Neural cell (in vitro differentiated cells): ENCODE results near the gene RUFY2. TPM values are rescaled to one million over a fixed set of nuclear protein-coding genes. Genes with fewer than 3 reads are reported as not detected.

ENCODE experiments used
- H2AFZ ChIP-seq: fragments of 200-600, 300-800 bp; sonication (generic), shearing (Covaris generic); 2 replicates; pipeline ENCODE4 v1.6.0; 2014; ENCODE audit warnings: low read depth, mild to moderate bottlenecking, antibody characterized with exemption, low read length, moderate library complexity
- H3F3A ChIP-seq: fragments of 200-600 bp; shearing (Covaris generic); 2 replicates; pipeline ENCODE4 v1.6.1; 2016; ENCODE audit warnings: mild to moderate bottlenecking, moderate library complexity, mixed read lengths, antibody characterized with exemption, low read length; ENCODE audit not compliant: insufficient read depth, poor library complexity, severe bottlenecking
- H3K27ac ChIP-seq: fragments of 200-600, 300-800 bp; sonication (generic), shearing (Covaris generic); 2 replicates; pipeline ENCODE4 v1.5.1; 2014; ENCODE audit warnings: mild to moderate bottlenecking, low read length, moderate library complexity
- H3K27me3 ChIP-seq: fragments of 300-800, 200-600 bp; sonication (generic), shearing (Covaris generic); 2 replicates; pipeline ENCODE4 v1.6.0; 2014; ENCODE audit warnings: mild to moderate bottlenecking, low read depth, low read length, moderate library complexity; ENCODE audit not compliant: insufficient read depth
- H3K36me3 ChIP-seq: fragments of 300-800, 200-600 bp; sonication (generic), shearing (Covaris generic); 2 replicates; pipeline ENCODE4 v1.5.1; 2014; ENCODE audit warnings: mild to moderate bottlenecking, antibody characterized with exemption, low read length, moderate library complexity; ENCODE audit not compliant: insufficient read depth
- H3K4me2 ChIP-seq: fragments of 300-800, 200-600 bp; sonication (generic), shearing (Covaris generic); 2 replicates; pipeline ENCODE4 v1.6.0; 2014; ENCODE audit warnings: mild to moderate bottlenecking, low read length
- H3K4me3 ChIP-seq: fragments of 300-800, 200-600 bp; sonication (generic), shearing (Covaris generic); 2 replicates; pipeline ENCODE4 v1.5.1; 2014; ENCODE audit warnings: mild to moderate bottlenecking, low read length, moderate library complexity
- H3K79me2 ChIP-seq: fragments of 200-600 bp; shearing (Covaris generic); replicated peaks from 2 replicates; pipeline ENCODE4 v1.6.0; 2014; ENCODE audit warnings: mild to moderate bottlenecking, low read length, moderate library complexity; ENCODE audit not compliant: insufficient read depth
- H3K9ac ChIP-seq: fragments of 300-800, 200-600 bp; sonication (generic), shearing (Covaris generic); 2 replicates; pipeline ENCODE4 v1.6.1; 2016; ENCODE audit warnings: mild to moderate bottlenecking, low read length, mixed read lengths
- H3K9me2 ChIP-seq: fragments of 200-600 bp; shearing (Covaris generic); 2 replicates; pipeline ENCODE4 v1.6.1; 2016; ENCODE audit warnings: mild to moderate bottlenecking, low read length, mixed read lengths; ENCODE audit not compliant: insufficient read depth
- H3K9me3 ChIP-seq: fragments of 200-600, 300-800 bp; sonication (generic), shearing (Covaris generic); 2 replicates; pipeline ENCODE4 v1.6.1; 2016; ENCODE audit warnings: mild to moderate bottlenecking, mixed run types, low read length, moderate library complexity, mixed read lengths
- H4K20me1 ChIP-seq: fragments of 200-600 bp; shearing (Covaris generic); 2 replicates; pipeline ENCODE4 v1.6.1; 2016; ENCODE audit warnings: mild to moderate bottlenecking, mixed run types; ENCODE audit not compliant: insufficient read depth
- EP300 ChIP-seq: fragments of 450-650 bp; conservative IDR thresholded peaks from 2 replicates; pipeline ENCODE4 v1.6.1; 2014; ENCODE audit warnings: antibody characterized with exemption, mild to moderate bottlenecking, moderate library complexity; ENCODE audit not compliant: poor library complexity, severe bottlenecking
- EZH2 ChIP-seq: fragments of 200-600, 300-800 bp; shearing (Covaris generic), sonication (generic); IDR thresholded peaks from 2 replicates; pipeline ENCODE4 v1.6.1; 2014; ENCODE audit warnings: antibody characterized with exemption, low read length, borderline replicate concordance, mild to moderate bottlenecking; ENCODE audit not compliant: insufficient read depth, poor library complexity, severe bottlenecking
- MXI1 ChIP-seq: fragments of 450-650 bp; conservative IDR thresholded peaks from 2 replicates; pipeline ENCODE4 v1.6.1; 2014; ENCODE audit warnings: antibody characterized with exemption, mild to moderate bottlenecking; ENCODE audit not compliant: poor library complexity, severe bottlenecking
- POLR2AphosphoS5 ChIP-seq: IDR thresholded peaks from 2 replicates; pipeline ENCODE4 v1.6.1; 2012
- RAD21 ChIP-seq: fragments of 450-650 bp; conservative IDR thresholded peaks from 2 replicates; pipeline ENCODE4 v1.6.1; 2014; ENCODE audit warnings: antibody characterized with exemption, mild to moderate bottlenecking, moderate library complexity
- SMC3 ChIP-seq: fragments of 450-650 bp; conservative IDR thresholded peaks from 2 replicates; pipeline ENCODE4 v1.6.1; 2014; ENCODE audit warnings: antibody characterized with exemption, mild to moderate bottlenecking, moderate library complexity; ENCODE audit not compliant: poor library complexity
- TAF1 ChIP-seq: IDR thresholded peaks from 2 replicates; pipeline ENCODE4 v1.6.1; 2012; ENCODE audit warnings: low read depth
- polyA plus RNA-seq: library from polyadenylated mRNA; depleted of rRNA; stranded (reverse); fragments of >200 nt; gene quantifications from 2 replicates; pipeline ENCODE4 v1.2.3, GENCODE V29; 2014
- TF ChIP-seq, protein P1 (sequence below): fragments of 450-650 bp; IDR thresholded peaks from 2 replicates; pipeline ENCODE4 v1.5.1; 2014; ENCODE audit warnings: antibody characterized with exemption, mild to moderate bottlenecking, moderate library complexity; ENCODE audit not compliant: poor library complexity, severe bottlenecking
- TF ChIP-seq, protein P2 (sequence below): IDR thresholded peaks from 2 replicates; pipeline ENCODE4 v1.6.1; 2012; ENCODE audit warnings: borderline replicate concordance

RUFY2 gene
- polyA plus RNA-seq, 1 donor from 2014 or later = 168 TPM

DNA sequence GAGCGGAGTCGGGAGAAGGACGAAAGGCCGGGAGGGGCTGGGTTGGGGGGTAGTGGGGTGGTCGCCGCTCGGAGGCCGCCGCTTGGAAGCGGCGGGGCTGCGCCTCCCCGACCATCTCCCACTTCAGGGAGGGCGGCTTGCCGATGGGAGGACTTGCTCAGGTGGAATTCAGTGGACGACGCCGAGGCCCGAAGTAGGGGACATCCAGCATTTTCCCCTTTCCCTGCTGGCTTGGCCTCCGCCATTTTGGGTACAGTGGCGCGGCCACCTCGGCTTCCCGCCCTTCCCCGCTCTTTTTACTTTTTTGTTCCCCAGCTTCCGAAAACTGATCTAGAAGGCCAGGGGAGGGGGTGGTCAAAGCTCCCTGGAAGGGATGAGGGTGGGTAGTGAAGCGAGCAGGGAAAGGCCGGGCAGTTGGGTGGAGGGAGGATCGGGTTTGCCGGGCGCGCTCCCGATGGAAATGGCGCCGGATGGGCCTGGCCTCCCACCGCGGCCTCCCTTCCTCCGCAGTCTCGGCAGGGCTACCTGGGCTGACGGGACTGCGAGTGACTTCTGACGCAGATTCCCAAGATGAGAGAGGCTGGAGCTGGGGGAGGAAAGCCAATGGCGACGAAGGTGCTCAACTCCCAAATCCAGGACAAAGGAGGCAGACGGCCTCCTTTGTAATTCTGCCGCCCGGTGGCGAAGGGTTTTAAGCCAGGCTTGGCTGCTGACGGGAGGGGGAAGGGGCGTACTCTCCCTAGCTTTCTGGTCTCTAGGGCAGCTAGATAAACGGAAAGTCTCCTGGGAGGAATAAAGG lies 74.6 kb downstream of the RUFY2 start, which contains the start of gene PBLD:
Gene PBLD (minus strand): TSS at position 670 of the 799 bp plus-strand sequence. CDS start 26,084 bp downstream, outside the sequence.
- Histone ChIP-seq H3K27ac (peak within 1 kb of the TSS; percentile 99), H3K4me3 (peak within 1 kb of the TSS; percentile 87), H3K9me3 (no peaks in the 10 kb centered on the region), H3K27me3 (no peaks in the 10 kb centered on the region), H4K20me1 (peaks cover 36% of the 10 kb centered on the region), H3K4me2 (peak within 1 kb of the TSS; percentile 80), H2AFZ (peak within 1 kb of the TSS; percentile 63), H3K9ac (peak within 1 kb of the TSS; percentile 99), H3K79me2 (peaks cover 55% of the 10 kb centered on the region), H3F3A (peaks cover 3% of the 10 kb centered on the region), H3K36me3 (no peaks in the 10 kb centered on the region), H3K9me2 (no peaks in the 10 kb centered on the region)
- no peak for TF ChIP-seq EZH2
- peak; percentile 76 for TF ChIP-seq SMC3
- TF ChIP-seq MXI1 = no peak
- TF ChIP-seq, protein P1, sequence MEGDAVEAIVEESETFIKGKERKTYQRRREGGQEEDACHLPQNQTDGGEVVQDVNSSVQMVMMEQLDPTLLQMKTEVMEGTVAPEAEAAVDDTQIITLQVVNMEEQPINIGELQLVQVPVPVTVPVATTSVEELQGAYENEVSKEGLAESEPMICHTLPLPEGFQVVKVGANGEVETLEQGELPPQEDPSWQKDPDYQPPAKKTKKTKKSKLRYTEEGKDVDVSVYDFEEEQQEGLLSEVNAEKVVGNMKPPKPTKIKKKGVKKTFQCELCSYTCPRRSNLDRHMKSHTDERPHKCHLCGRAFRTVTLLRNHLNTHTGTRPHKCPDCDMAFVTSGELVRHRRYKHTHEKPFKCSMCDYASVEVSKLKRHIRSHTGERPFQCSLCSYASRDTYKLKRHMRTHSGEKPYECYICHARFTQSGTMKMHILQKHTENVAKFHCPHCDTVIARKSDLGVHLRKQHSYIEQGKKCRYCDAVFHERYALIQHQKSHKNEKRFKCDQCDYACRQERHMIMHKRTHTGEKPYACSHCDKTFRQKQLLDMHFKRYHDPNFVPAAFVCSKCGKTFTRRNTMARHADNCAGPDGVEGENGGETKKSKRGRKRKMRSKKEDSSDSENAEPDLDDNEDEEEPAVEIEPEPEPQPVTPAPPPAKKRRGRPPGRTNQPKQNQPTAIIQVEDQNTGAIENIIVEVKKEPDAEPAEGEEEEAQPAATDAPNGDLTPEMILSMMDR = peak; percentile 79
- TF ChIP-seq, protein P2, sequence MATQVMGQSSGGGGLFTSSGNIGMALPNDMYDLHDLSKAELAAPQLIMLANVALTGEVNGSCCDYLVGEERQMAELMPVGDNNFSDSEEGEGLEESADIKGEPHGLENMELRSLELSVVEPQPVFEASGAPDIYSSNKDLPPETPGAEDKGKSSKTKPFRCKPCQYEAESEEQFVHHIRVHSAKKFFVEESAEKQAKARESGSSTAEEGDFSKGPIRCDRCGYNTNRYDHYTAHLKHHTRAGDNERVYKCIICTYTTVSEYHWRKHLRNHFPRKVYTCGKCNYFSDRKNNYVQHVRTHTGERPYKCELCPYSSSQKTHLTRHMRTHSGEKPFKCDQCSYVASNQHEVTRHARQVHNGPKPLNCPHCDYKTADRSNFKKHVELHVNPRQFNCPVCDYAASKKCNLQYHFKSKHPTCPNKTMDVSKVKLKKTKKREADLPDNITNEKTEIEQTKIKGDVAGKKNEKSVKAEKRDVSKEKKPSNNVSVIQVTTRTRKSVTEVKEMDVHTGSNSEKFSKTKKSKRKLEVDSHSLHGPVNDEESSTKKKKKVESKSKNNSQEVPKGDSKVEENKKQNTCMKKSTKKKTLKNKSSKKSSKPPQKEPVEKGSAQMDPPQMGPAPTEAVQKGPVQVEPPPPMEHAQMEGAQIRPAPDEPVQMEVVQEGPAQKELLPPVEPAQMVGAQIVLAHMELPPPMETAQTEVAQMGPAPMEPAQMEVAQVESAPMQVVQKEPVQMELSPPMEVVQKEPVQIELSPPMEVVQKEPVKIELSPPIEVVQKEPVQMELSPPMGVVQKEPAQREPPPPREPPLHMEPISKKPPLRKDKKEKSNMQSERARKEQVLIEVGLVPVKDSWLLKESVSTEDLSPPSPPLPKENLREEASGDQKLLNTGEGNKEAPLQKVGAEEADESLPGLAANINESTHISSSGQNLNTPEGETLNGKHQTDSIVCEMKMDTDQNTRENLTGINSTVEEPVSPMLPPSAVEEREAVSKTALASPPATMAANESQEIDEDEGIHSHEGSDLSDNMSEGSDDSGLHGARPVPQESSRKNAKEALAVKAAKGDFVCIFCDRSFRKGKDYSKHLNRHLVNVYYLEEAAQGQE = peak; percentile 67
- peak; percentile 87 for TF ChIP-seq POLR2AphosphoS5
- peak; percentile 69 for TF ChIP-seq RAD21

DNA sequence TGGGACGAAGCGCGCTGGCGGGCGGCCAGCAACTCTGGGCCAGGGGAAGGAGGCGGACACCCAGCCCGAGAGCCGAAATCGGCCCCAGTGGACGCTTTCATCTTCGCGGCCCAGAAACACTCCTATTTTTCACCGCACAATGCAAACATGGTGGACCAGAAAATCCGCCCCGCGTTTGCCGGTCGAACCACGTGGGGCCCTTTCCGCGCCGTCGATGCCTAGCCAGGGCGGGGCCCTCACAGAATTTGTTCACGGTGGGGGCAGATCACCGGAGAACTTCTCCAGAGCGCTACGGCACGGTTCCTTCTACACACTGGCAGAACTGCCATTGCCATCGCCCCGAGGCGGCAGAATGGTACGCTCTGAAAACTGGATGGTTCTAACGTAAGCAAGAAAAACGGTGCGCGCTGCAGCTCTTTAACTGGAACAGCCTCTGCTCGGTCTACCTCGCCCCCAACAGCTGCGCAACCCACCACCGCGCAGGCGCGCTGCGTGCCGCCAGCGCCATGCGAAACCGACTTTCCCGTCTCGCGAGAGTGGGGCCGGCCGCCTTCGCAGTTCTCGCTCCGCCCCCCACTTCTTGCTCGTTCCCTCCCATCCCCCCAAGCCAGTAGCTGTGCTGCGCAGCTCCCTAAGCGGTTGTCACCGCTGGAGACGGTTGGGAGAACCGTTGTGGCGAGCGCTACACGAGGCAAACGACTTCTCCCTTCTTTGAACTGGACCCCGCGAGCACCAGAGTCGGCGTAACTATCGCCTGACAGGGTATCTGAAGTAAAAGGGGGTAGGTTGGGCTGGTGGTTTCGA lies 75.4 kb downstream of the RUFY2 start, which contains the start of gene HNRNPH3:
Gene HNRNPH3 (plus strand): TSS at position 610 of the 804 bp plus-strand sequence. CDS start 5,158 bp downstream, outside the sequence.
- Histone ChIP-seq H4K20me1 (peaks cover 28% of the 10 kb centered on the region), H3K9me2 (no peaks in the 10 kb centered on the region), H3K36me3 (no peaks in the 10 kb centered on the region), H3F3A (peaks cover 3% of the 10 kb centered on the region), H3K4me2 (peak within 1 kb of the TSS; percentile 80), H3K9ac (peak within 1 kb of the TSS; percentile 99), H3K4me3 (peak within 1 kb of the TSS; percentile 87), H3K79me2 (peaks cover 47% of the 10 kb centered on the region), H3K9me3 (no peaks in the 10 kb centered on the region), H3K27ac (peak within 1 kb of the TSS; percentile 99), H3K27me3 (no peaks in the 10 kb centered on the region), H2AFZ (peak within 1 kb of the TSS; percentile 75)
- TF ChIP-seq, protein P2 = peak; percentile 100
- TF ChIP-seq EP300 (peak; percentile 78), TAF1 (peak; percentile 100), EZH2 (no peak), SMC3 (peak; percentile 46), MXI1 (peak; percentile 82), RAD21 (peak; percentile 46), POLR2AphosphoS5 (peak; percentile 99)
- TF ChIP-seq, protein P1 = peak; percentile 32
